Measurements from ENCODE around the gene STRN4.
"Not testable (repeated sequence)": the region's sequence is repeated elsewhere in the genome, so short reads cannot be mapped to it uniquely, and the experiment has no call there.

STRN4 gene

GRCh38 chr19:46773018-46773399 is 26.8 kb upstream of the STRN4 start:
- DNase-seq, result no peak

- DNase-seq, result no peak
These were observed 26.1 kb upstream of the STRN4 start for GRCh38 chr19:46772170-46773017.

DNA sequence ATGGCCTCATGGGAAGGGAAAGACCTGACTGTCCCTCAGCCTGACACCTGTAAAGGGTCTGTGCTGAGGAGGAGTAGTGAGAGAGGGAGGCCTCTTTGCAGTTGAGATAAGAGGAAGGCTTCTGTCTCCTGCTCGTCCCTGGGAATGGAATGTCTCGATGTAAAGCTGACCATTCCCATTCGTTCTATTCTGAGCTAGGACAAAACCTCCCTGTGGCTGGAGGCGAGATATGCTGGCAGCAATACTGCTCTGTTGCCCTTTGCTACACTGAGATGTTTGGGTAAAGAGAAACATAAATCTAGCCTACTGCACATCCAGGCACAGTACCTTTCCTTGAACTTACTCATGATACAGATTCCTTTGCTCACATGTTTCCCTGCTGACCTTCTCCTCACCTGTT is 22.5 kb upstream of the STRN4 start:
- not testable (repeated sequence) for DNase-seq

- no peak for DNase-seq
These were observed 20.5 kb upstream of the STRN4 start for GRCh38 chr19:46766569-46767317.

DNA sequence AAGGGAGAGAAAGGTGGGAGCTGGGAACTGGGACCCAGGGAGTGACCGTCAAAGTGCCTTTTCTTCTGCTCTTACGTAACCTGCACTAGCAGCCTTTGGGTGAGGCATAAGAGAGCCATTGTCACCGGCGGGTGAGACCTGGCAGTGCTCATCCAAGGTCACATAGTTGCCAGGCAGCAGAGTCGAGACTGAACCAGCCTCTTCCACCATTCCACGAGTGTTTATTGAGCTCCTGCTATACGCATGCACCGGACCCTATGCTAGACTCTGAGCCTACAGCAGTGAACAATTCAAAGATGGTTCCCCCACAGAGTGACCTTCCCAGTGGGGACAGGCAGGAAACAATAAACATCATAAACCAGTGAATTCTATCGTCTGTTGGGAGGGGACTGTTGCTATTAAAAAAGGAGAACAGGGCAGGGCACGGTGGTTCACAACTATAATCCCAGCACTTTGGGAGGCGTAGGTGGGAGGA is 18.6 kb upstream of the STRN4 start:
- no peak for DNase-seq

DNA sequence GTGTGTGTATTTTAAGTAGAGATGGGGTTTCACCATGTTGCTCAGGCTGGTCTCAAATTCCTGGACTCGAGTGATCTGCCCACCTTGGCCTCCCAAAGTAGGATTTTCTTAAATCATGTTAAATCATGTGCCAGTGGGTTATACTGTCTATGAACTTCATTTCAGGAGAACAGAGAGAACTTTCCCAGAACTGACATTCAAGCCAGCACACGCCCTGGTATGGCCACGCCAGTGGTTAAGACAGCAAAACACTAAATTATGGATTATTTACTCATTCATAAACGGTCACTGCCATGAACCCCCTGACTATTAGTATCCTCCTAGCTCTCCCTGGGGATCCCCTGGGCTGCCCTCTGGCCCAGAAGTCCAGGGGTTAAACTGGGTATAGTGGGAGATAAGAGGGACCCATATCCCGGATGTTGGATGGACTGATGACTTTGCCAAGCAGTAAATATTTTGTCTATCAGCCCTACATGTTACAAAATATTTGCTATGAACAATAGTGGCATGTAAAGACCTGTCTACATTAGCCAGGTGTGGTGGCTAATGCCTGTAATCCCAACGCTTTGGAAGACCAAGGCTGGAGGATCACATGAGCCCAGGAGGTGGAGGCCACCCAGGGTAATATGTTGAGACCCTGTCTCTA is 16.1 kb upstream of the STRN4 start:
- no peak for DNase-seq

DNA sequence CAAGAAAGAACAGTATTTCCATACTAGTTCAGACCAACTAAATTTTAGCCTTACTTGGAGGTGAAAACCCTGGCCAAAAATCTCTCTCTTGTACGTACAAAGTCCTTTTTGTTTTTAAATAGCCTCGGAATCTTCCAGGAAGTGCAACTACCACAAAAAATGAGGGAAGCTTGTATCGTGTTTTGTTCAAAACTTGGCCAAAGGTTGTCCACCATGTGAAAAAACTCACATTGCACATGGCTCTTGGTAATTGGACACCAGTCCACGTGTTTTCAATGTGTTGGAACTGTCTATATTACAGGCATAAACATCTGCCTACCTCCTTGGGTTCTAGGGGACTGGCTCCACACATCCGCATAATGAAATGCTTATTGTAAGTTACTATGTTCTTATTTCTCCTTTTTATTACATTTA is 15.2 kb upstream of the STRN4 start:
- no peak for DNase-seq

DNA sequence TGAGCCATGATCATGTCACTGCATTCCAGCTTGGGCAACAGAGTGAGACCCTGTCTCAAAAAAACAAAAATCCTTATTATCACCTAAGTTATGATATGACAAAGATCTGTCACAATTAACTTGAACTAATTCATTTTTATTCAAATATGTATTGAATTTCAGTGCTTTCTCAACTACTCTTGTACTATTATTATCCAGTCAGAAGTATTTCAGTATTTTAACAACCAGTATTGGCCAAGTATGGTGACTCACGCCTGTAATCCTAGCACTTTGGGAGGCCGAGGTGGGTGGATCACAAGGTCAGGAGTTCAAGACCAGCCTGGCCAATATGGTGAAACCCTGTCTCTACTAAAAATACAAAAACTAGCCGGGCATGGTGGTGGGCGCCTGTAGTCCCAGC is 14.6 kb upstream of the STRN4 start:
- not testable (repeated sequence) for DNase-seq

DNA sequence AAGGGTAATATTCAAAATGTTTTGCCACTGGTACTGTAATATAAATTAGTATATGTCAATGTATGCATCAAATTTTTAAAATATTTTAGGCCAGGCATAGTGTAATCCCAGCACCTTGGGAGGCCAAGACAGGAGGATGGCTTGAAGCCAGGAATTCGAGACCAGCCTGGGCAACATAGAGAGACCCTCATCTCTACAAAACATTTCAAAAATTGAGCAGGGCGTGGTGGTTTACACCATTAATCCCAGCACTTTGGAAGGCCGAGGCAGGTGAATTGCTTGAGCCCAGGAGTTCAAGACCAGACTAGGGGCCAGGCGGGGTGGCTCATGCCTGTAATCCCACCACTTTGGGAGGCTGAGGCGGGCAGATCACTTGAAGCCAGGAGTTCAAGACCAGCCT is 14.1 kb upstream of the STRN4 start:
- DNase-seq, result no peak

DNA sequence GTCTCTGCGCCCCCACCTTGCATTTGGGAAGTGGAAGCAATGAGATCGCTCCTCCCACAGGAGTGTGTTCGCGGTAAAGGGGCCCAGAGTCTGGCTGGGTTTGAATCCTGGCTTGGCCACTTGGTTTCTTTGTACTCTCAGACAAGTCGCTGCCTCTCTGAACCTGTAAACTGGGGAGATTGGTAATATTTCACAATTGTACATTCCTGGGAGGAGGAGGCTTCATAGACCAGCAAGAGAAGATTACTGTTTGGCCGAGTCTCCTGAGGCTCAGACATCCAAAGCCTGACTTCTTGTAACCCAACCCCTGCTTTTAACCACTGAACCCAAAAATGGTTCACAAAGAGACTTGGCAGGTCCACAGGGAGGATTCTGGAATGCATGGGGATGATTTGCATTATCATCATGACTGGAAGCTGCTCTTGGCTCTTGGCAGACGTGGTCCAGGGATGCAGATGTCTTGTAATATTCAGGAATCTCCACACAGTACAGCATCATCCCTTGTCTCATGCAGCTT is 13.6 kb upstream of the STRN4 start:
- DNase-seq, result no peak

DNA sequence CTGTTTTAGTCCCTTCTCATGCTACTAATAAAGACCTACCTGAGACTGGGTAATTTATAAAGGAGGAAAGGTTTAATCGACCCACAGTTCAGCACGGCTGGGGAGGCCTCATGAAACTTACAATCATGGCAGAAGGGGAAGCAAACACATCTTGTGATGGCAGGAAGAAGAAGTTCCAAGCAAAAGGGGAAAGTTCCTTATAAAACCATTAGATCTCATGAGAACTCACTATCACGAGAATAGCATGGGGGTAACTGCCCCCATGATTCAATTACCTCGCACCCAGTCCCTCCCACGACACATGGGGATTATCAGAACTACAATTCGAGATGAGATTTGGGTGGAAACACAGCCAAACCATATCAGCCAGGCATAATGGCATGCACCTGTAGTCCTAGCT is 13.0 kb upstream of the STRN4 start:
- DNase-seq, result no peak

DNA sequence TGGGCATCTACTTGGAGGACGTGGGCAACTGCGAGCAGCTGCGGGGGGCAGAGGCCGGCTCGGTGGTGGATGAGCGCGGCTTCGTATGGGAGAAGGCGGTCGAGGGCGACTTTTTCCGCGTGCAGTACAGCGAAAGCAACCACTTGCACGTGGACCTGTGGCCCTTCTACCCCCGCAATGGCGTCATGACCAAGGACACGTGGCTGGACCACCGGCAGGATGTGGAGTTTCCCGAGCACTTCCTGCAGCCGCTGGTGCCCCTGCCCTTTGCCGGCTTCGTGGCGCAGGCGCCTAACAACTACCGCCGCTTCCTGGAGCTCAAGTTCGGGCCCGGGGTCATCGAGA is 10.3 kb upstream of the STRN4 start:
- DNase-seq, result no peak

- DNase-seq, result no peak
These were observed 9.7 kb upstream of the STRN4 start for GRCh38 chr19:46755853-46756543.

GRCh38 chr19:46755077-46755852 is 9.0 kb upstream of the STRN4 start:
- DNase-seq, result no peak

GRCh38 chr19:46753420-46754155 is 7.3 kb upstream of the STRN4 start:
- DNase-seq, result no peak

DNA sequence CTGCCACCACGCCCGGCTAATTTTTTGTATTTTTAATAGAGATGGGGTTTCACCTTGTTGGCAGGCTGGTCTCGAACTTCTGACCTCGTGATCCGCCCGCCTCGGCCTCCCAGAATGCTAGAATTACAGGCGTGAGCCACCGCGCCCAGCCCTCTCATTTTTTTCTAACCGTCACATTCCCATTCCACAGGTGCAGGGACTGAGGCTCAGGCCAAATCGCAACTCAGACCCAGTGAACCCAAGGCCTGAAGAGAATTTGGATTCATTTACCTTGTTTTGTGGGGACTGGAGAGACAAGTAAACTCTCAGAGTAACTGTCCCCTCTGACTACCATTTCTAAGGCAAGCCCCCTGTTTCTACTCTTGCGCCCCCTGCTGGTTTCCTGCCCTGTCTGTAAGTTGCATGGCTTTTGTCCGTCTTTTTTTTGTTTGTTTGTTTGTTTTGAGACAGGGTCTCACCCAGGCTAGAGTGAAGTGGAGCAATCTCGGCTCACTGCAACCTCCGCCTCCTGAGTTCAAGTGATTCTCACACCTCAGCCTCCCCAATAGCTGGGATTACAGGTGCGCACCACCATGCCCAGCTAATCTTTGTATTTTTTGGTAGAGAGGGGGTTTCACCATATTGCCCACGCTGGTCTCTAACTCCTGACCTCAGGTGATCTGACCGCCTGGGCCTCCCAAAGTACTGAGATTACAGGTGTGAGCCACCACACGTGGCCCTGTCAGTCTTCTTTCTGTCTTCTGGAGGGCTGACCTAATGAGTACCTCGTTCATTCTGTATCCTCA is 2.3 kb upstream of the STRN4 start:
- DNase-seq, result no peak

DNA sequence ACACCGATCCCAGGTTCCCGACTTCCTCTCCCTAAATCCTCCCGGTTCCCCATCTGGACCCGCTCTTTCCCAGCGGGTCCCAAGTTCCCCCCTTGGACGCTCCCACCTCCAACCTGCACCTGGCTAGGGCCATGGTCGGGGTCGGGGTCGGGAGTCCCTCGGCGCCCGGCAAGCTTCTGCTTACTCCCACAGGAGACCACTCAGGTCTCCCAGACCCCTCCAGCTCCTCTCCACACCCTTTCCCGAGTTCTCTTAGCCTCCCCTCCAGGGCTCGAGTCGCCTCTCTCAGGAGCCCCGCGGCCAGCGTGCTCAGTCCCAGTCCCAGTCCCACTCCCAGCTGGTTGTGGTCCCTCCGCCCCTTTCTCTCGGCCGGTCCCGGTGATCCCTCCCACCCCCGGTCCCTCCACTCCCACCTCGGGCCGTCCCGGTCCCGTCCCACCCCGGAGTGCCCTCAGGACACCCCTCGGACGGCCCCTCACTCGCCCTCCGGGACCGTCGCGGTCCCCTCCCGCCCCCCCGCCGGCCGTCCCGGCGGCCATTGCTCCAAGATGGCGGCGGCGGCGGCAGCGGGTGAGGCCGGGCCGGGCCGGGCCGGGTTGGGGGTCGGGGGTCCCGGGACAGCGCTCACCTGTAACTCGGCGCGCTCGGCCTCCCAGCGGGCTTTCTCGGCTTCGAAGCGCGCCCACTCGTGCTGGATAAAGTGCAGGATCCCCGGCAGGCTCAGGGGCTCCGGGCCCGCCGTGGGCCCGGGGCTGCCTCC is 549 bp downstream of the STRN4 start, which contains the start of gene FKRP:
FKRP (plus strand) TSS at position 537 of the 760 bp plus-strand sequence. CDS start 9,394 bp downstream, outside the sequence.
- DNase-seq, result no peak

DNA sequence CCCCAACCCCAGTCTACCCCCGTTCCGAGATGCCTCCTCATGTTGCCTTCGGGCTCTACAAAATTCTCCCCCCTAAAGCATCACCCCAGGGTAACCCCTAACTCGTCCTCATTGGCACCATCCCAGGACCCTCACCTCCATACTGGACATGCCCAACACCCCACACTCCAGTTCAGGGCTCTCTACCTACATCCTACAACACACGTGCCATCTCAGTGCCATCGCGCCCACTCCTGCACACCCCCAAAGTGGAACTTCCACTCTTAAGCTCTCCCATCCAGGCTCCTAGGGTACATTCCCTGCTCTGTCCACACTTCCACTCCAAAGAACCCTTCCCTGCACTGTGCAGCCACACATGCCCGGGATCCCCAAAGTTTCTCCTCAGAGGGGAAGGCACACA is 1.2 kb downstream of the STRN4 start:
- no peak for DNase-seq

DNA sequence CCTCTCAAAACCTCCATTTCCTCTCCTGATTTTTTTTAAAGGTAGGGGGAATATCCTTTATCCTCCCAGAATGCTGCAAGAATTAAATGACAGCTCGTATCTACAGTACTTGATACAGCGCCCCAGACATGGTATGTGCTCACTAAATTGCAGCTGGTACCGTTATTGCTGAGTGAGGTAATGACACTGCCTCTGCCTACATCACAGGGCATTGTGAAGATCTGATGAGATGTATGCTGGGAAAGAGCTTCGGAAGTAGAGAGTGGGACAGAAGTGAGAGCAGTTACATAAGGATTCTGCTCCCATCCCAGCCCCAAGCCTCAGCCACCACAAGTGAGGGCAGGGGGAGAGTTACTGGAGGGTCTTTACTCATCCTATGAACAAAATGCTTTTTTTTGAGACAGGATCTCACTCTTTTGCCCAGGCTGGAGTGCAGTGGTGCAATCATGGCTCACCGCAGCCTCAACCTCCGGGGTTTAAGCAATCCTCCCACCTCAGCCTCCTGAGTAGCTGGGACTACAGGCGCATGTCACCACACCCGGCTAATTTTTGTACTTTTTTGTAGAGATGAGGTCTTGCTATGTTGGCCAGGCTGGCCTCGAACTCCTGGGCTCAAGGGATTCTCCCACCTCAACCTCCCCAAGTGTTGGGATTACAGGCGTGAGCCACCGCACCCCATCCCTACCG is 2.1 kb downstream of the STRN4 start:
- no peak for DNase-seq

Data from NCI-H510A (cell line).